Neural progenitor cell (in vitro differentiated cells): ENCODE measurements around the gene TATDN2. TPM values are rescaled to one million over a fixed set of nuclear protein-coding genes. Genes with fewer than 3 reads are reported as not detected.

ENCODE experiments used
- DNase-seq: peaks from one replicate; pipeline ENCODE4 v3.0.0-alpha.2; 2016; ENCODE audit warnings: low spot score
- H2AFZ ChIP-seq: fragments of 200-600 bp; sonication (generic); replicated peaks from 2 replicates; pipeline ENCODE4 v1.6.1; 2016; ENCODE audit warnings: antibody characterized with exemption
- H3F3A ChIP-seq: fragments of 200-600 bp; sonication (generic); 2 replicates; pipeline ENCODE4 v1.6.1; 2016; ENCODE audit warnings: antibody characterized with exemption, low read depth
- H3K27ac ChIP-seq: fragments of 200-600 bp; sonication (generic); 2 replicates; pipeline ENCODE4 v1.5.1; 2016; ENCODE audit warnings: mild to moderate bottlenecking
- H3K27me3 ChIP-seq: fragments of 200-600 bp; sonication (generic); 2 replicates; pipeline ENCODE4 v1.6.1; 2016; ENCODE audit warnings: mild to moderate bottlenecking, moderate library complexity
- H3K36me3 ChIP-seq: fragments of 200-600 bp; sonication (generic); 2 replicates; pipeline ENCODE4 v1.5.1; 2016
- H3K4me1 ChIP-seq: fragments of 200-600 bp; sonication (generic); 2 replicates; pipeline ENCODE4 v1.6.1; 2016; ENCODE audit warnings: mixed run types
- H3K4me2 ChIP-seq: fragments of 200-600 bp; sonication (generic); 2 replicates; pipeline ENCODE4 v1.6.1; 2016
- H3K4me3 ChIP-seq: fragments of 200-600 bp; sonication (generic); 2 replicates; pipeline ENCODE4 v1.5.1; 2016
- H3K79me2 ChIP-seq: fragments of 200-600 bp; sonication (generic); 2 replicates; pipeline ENCODE4 v1.6.1; 2016; ENCODE audit warnings: low read depth
- H3K9ac ChIP-seq: fragments of 200-600 bp; sonication (generic); 2 replicates; pipeline ENCODE4 v1.6.1; 2016
- H3K9me3 ChIP-seq: fragments of 200-600 bp; sonication (generic); 2 replicates; pipeline ENCODE4 v1.5.1; 2016; ENCODE audit warnings: low read depth
- H4K20me1 ChIP-seq: fragments of 200-600 bp; sonication (generic); 2 replicates; pipeline ENCODE4 v1.6.1; 2016; ENCODE audit warnings: low read depth
- H3K27ac Mint-ChIP-seq: 3 replicates; pipeline ENCODE4 v1.8.0; 2021; ENCODE audit warnings: mixed read lengths
- H3K27me3 Mint-ChIP-seq: 2 replicates; pipeline ENCODE4 v1.8.0; 2022; ENCODE audit warnings: low read depth, mild to moderate bottlenecking, inconsistent platforms, moderate library complexity, mixed read lengths; ENCODE audit not compliant: insufficient read depth
- H3K36me3 Mint-ChIP-seq: 3 replicates; pipeline ENCODE4 v1.8.0; 2021; ENCODE audit warnings: mixed read lengths
- H3K4me1 Mint-ChIP-seq: 3 replicates; pipeline ENCODE4 v1.8.0; 2021; ENCODE audit warnings: mixed read lengths
- H3K4me3 Mint-ChIP-seq: 3 replicates; pipeline ENCODE4 v1.8.0; 2021; ENCODE audit warnings: mild to moderate bottlenecking, moderate library complexity, mixed read lengths
- H3K9me3 Mint-ChIP-seq: 3 replicates; pipeline ENCODE4 v1.8.0; 2020; ENCODE audit warnings: mixed read lengths
- CTCF ChIP-seq: fragments of 200-600 bp; sonication (generic); IDR thresholded peaks from 2 replicates; pipeline ENCODE4 v1.5.1; 2017; ENCODE audit warnings: antibody characterized with exemption, mild to moderate bottlenecking
- EZH2 ChIP-seq: fragments of 200-600 bp; sonication (generic); IDR thresholded peaks from 2 replicates; pipeline ENCODE4 v1.6.1; 2017; ENCODE audit warnings: antibody characterized with exemption, mild to moderate bottlenecking, moderate library complexity
- EZH2phosphoT487 ChIP-seq: fragments of 200-600 bp; sonication (generic); IDR thresholded peaks from 2 replicates; pipeline ENCODE4 v1.6.1; 2017; ENCODE audit warnings: antibody characterized with exemption
- total RNA-seq: library from RNA; depleted of rRNA; stranded (reverse); fragments of >200 nt; gene quantifications from 2 replicates; pipeline ENCODE4 v1.2.3, GENCODE V29; 2015; ENCODE audit warnings: low replicate concordance

Gene TATDN2
- total RNA-seq, 1 donor from 2014 or later: 11.7 TPM

GRCh38 chr3:10311710-10312109 is 63.5 kb downstream of the TATDN2 start:
- Histone ChIP-seq H3K4me3 (no peak overlapping the region), H3K27ac (no peak overlapping the region), H2AFZ (no peak overlapping the region), H3K27me3 (no peaks in the 10 kb centered on the region), H3K36me3 (peaks cover 6% of the 10 kb centered on the region), H3K9ac (no peak overlapping the region), H4K20me1 (no peaks in the 10 kb centered on the region), H3K4me1 (no peaks in the 10 kb centered on the region), H3K4me2 (no peak overlapping the region), H3F3A (no peaks in the 10 kb centered on the region), H3K9me3 (no peaks in the 10 kb centered on the region), H3K79me2 (no peaks in the 10 kb centered on the region)
- H3K9me3 Mint-ChIP-seq: no peaks in the 10 kb centered on the region
- DNase-seq: no peak
- peaks cover 18% of the 10 kb centered on the region for H3K36me3 Mint-ChIP-seq
- peaks cover 2% of the 10 kb centered on the region for H3K27me3 Mint-ChIP-seq
- no peaks in the 10 kb centered on the region for H3K4me1 Mint-ChIP-seq
- H3K4me3 Mint-ChIP-seq: no peak overlapping the region
- H3K27ac Mint-ChIP-seq: no peak overlapping the region
- TF ChIP-seq CTCF (no peak), EZH2phosphoT487 (no peak), EZH2 (no peak)

DNA sequence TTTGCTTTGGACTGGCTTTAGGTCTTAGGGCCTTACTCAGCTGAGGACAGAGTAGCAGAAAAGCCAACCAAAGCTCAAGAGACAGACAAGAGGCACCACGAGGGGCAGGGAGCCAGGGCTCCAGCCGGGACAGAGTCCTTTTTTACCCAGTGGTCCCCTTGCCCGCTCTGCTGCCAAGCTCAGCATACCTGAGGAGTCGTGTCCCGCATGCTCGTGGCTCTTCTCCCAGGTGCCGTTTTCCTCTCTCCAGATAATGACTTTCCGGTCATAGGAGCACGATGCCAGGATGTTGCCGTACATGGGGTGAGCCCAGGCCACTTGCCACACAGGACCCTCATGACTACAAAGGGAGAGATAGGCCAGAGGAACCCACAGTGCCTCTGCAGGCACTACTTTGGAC is 64.1 kb downstream of the TATDN2 start:
- Histone ChIP-seq H2AFZ (no peak overlapping the region), H3K27ac (no peak overlapping the region), H3K4me2 (no peak overlapping the region), H3K27me3 (no peaks in the 10 kb centered on the region), H4K20me1 (no peaks in the 10 kb centered on the region), H3K36me3 (peaks cover 6% of the 10 kb centered on the region), H3F3A (no peaks in the 10 kb centered on the region), H3K9ac (no peak overlapping the region), H3K4me3 (no peak overlapping the region), H3K9me3 (no peaks in the 10 kb centered on the region), H3K79me2 (no peaks in the 10 kb centered on the region), H3K4me1 (no peaks in the 10 kb centered on the region)
- no peak overlapping the region for H3K4me3 Mint-ChIP-seq
- TF ChIP-seq EZH2phosphoT487: no peak
- no peak for TF ChIP-seq EZH2
- TF ChIP-seq CTCF: no peak
- peaks cover 2% of the 10 kb centered on the region for H3K27me3 Mint-ChIP-seq
- no peak overlapping the region for H3K27ac Mint-ChIP-seq
- no peaks in the 10 kb centered on the region for H3K4me1 Mint-ChIP-seq
- no peak for DNase-seq
- no peaks in the 10 kb centered on the region for H3K9me3 Mint-ChIP-seq
- H3K36me3 Mint-ChIP-seq: peaks cover 18% of the 10 kb centered on the region

DNA sequence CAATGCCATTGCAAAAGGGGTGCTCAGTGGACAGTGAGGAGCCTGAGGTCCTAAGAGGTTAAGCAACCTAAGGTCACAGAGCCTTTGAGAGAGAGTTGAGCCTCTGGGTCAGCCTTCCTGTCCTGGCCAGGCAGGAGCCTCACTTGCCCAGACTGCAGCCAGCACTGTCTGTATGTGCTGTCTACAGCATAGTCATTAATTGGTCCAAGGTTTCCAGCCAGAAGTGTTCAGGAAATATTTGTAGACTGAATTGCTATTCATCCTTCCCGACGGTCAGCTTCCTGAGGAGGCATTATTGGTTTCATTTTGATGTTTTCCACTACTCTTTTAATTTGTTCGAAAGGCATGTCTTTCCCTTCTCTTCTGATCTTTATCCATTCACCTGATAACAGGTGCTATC is 64.6 kb downstream of the TATDN2 start:
- Histone ChIP-seq H3K9me3 (no peaks in the 10 kb centered on the region), H3K79me2 (peaks cover 3% of the 10 kb centered on the region), H3K4me3 (no peak overlapping the region), H4K20me1 (no peaks in the 10 kb centered on the region), H3F3A (no peaks in the 10 kb centered on the region), H3K9ac (no peak overlapping the region), H3K27me3 (no peaks in the 10 kb centered on the region), H3K27ac (no peak overlapping the region), H3K4me1 (no peaks in the 10 kb centered on the region), H2AFZ (no peak overlapping the region), H3K4me2 (no peak overlapping the region), H3K36me3 (peaks cover 6% of the 10 kb centered on the region)
- Mint-ChIP-seq H3K4me3 (no peak overlapping the region), H3K9me3 (no peaks in the 10 kb centered on the region), H3K27me3 (peaks cover 2% of the 10 kb centered on the region), H3K36me3 (peaks cover 16% of the 10 kb centered on the region), H3K4me1 (no peaks in the 10 kb centered on the region), H3K27ac (no peak overlapping the region)
- DNase-seq: no peak
- TF ChIP-seq EZH2 (no peak), CTCF (no peak), EZH2phosphoT487 (no peak)
